GM04504 (cell line): ENCODE measurements around the gene UBXN7.
A peak's percentile ranks its signal among the peaks of the same experiment; 100 is the strongest.
"Not testable (repeated sequence)": the region's sequence is repeated elsewhere in the genome, so short reads cannot be mapped to it uniquely, and the experiment has no call there.

Experiments used
- DNase-seq: peaks from one replicate; pipeline ENCODE4 v3.0.0-alpha.2; 2012; ENCODE audit warnings: low read depth

Gene UBXN7

DNA sequence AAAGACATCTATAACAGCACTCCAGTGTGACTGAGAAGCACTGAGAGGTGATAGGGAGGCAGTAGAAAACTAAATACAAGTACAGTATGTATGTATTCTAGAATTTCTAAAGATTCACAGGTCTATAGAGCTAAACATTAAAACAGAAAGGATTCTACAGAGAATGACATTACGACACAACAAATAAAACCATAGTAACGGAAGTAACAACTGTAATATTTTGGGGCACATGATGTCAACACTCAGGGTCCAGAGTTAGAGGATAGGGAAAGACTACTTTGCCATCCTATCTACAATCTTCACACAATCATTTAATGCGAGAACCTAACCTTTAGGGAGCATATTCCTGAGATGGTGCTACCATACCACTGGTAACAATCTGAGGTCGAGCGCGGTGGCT is 13.6 kb downstream of the UBXN7 start:
- no peak for DNase-seq

DNA sequence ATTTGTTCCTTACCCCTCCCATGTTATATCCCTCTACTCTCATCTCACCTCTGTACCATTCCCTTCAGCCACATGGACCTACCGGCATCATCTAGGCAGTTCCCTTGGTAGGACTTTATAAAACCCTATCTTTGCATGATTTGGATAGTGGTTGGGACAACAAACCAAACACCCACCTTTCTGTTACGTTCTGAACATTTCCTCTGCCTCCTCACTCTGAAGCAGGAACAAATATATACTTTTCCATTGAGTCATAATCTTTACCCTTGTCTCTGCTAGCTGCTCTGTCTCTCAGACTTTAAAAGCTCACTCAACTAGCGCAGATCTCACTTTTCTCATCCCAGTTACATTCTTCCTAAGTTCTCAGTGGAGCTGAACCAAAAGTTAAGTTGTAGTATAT is 17.8 kb downstream of the UBXN7 start:
- DNase-seq = no peak

GRCh38 chr3:196412704-196413103 is 19.5 kb downstream of the UBXN7 start:
- no peak for DNase-seq

- DNase-seq = no peak
Measured at GRCh38 chr3:196409409-196409808, 22.8 kb downstream of the UBXN7 start.

DNA sequence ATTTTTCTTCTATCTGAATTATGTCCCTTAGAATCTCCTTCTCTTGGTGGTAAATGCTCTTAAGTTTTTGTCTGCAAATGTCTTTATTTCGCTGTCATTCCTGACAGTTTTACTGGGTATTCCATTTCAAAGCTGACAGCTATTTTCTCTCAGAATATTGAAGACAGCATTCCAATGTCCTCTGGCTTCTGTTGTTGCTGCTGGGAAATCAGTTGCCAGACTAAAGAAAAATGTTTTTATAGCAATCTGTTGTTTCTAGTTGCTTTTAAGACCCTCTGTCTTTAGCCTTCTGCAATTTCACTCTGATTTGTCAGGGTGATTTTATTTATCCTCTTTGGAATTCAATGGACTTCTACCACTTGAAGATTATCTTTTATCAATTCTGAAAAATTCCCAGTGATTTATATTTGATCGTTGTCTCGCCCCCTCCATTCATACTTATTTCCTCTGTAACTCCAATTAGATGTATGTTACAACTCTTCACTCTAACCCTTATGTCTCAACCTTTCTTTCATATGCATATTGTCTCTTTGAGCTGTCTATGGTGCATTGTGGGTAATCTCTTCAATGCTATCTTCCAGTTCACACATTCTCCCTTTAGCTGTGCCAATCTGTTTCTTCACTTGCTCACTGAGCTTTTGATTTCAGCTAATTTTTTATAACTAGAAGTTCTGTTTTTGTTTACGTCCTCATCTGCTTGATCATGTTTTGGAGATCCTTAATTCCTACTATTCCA is 23.5 kb downstream of the UBXN7 start:
- no peak for DNase-seq

DNA sequence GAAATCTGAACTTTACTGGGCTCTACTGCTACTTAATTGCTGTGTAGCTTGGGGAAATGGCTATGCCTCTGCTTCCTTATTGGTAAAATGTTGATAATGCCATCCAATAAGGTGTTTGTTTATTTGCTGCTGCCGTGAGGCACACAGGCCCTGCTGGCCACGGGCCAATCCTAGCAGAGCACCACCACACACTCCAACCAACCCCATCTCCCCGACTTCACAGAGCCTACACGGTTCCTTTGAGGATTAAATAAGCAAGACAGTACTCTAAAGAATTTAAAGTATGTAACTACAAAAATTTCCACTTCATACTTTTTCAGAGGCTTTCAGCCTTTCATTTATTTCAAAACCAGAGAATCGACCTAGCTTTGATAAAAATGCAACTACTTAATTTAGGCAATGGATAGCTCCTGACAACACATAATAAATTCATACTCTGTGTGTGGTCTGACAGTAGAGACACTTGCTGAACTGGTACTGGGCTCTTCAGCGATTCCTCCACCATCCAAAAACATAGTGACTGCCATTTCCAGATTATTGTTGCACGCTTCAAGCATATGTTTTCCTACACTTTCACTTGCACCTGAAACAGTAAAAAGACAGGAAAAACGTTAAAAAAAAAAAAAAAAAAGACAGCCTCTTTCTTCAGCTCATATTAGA is 25.3 kb downstream of the UBXN7 start:
- DNase-seq = peak; percentile 33

DNA sequence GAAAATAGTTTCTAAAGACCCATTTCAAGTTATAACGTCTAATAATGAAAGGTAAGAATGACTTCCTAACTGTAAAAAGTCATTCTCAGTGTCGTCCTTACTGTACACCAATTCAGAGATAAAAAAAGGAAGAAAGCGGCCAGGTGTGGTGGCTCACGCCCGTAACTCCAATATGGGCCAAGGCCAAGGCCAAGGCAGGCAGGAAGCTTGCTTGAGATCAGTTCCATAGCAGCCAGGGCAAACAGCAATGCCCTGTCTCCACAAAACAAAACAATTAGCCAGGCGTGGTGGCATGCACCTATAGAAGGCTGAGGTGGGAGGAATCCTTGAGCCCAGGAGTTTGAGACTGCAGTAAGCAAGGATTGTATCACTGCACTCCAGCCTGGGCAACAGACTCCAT is 31.9 kb downstream of the UBXN7 start:
- DNase-seq = no peak

DNA sequence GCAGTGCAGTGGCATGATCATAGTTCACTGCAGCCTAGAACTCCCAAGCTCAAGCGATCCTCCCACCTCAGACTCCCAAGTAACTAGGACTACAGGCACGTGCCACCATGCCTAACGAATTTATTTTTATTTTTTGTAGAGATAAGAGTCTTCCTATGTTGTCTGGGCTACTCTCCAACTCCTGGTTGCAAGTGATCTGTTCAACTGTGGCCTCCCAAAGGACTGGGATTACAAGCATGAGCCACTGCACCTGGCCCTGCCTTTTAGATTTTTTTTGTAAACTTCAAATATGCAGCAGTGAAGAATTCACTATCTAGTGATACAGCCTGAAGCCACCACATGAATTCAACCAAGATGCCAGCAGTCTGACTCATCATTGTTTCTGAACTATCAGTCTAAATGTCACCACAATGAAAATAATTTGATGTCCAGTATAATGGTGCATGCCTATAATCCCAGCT is 32.7 kb downstream of the UBXN7 start:
- peak; percentile 8 for DNase-seq

GRCh38 chr3:196398782-196399181 is 33.4 kb downstream of the UBXN7 start:
- no peak for DNase-seq

- DNase-seq = no peak
Measured at GRCh38 chr3:196397941-196398340, 34.3 kb downstream of the UBXN7 start.

DNA sequence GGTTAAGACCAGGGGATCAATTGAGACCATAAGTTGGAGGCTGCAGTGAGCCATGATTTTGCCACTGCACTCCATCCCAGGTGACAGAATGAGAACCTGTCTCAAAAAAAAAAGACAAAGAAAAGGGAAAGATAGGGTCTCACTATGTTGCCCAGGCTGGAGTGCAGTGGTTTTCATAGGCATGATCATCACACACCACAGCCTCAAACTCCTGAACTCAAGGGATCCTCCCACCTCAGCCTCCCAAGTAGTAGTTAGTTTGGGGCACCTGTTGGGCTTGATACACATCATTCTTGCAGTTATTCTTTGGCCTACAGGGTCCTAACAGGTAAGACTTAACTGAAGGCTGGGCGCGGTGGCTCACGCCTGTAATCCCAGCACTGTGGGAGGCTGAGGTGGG is 42.1 kb downstream of the UBXN7 start:
- DNase-seq = no peak

DNA sequence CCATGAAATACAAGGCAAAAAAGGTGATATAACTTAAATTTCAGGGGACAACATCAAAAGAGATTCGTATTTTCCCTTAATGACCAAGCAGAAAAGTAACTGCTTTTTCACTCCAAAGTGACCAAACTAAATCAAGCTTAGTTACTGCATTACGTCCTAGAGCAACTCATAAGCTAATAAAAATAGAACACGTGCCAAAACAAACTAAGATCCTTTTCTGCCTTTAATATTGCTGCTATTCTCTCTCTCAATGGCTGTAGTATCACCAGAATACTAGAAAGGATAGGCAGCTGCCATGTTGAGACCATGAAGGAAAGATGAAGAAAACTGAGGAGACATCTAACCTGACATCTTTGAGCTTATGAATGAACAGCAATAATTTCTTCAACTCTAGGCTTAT is 43.3 kb downstream of the UBXN7 start:
- no peak for DNase-seq

GRCh38 chr3:196387941-196388340 is 44.3 kb downstream of the UBXN7 start:
- DNase-seq = not testable (repeated sequence)

- DNase-seq = not testable (repeated sequence)
Measured at GRCh38 chr3:196386797-196387196, 45.4 kb downstream of the UBXN7 start.

GRCh38 chr3:196386034-196386433 is 46.2 kb downstream of the UBXN7 start:
- not testable (repeated sequence) for DNase-seq

DNA sequence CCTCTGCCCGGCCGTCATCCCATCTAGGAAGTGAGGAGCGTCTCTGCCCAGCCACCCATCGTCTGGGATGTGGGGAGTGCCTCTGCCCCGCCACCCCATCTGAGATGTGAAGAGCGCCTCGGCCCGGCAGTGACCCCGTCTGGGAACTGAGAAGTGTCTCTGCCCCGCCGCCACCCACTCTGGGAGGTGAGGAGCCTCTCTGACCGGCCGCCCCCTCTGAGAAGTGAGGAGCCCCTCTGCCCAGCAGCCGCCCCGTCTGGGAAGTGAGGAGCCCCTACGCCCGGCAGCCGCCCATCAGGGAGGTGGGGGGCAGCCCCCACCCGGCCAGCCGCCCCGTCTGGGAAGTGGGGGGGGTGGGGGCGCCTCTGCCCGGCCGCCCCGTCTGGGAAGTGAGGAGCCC is 46.8 kb downstream of the UBXN7 start:
- DNase-seq = not testable (repeated sequence)

GRCh38 chr3:196378146-196378841 is 53.9 kb downstream of the UBXN7 start:
- DNase-seq = no peak

- DNase-seq = no peak
Measured at GRCh38 chr3:196377321-196377720, 54.9 kb downstream of the UBXN7 start.

DNA sequence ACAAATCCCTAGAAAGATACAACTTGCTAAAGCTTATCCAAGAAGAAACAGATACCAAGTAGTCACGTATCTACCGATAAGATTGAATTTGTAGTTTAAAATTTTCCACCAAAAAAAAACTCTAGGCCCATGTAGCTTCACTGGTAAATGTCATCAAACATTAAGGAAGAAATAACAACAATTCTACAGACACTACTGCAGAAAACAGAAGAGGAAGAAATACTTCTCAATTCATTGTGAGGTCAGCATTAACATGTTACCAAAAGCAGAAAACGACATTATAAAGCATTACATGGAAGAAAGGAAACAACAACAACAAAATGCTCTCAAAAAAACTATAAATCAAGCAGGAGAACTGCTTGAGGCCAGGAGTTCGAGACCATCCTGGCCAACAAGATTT is 66.5 kb downstream of the UBXN7 start:
- no peak for DNase-seq

DNA sequence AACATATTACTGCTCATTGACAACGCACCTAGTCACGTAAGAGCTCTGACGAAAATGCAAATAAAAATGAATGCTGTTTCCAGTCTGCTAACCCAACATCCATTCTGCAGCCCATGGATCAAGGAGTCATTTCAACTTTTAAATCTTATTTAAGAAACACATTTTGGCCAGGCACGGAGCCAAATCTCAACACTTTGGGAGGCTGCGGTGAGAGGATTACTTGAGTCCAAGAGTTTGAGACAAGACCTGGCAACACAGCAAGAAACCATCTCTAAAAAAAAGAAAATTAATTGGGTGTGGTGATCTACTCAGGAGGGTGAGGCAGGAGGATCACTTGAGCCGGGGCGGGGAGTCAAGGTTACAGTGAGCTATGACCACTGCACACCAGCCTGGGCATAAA is 71.6 kb downstream of the UBXN7 start:
- DNase-seq = no peak

- not testable (repeated sequence) for DNase-seq
Measured at GRCh38 chr3:196358540-196358939, 73.7 kb downstream of the UBXN7 start.

- no peak for DNase-seq
Measured at GRCh38 chr3:196357905-196358304, 74.3 kb downstream of the UBXN7 start.

DNA sequence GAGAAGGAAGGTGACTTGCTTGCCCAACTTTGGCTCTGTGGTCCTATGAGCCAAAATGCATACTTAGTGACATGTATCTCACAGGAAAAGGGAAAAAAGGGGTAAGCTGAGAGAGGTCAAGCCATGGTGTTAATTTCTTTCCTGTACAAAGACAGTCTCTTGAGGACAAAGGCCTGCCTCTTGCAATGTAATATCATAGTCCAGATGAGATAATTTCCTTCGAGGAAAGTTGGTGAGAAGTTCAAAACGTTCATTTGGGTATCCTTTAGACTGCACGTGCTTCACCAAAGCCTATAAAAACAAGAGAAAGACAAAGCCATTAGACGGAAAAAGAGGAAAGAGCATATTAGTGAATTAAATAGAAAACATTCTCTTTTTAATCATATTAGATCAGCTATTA is 75.7 kb downstream of the UBXN7 start:
- no peak for DNase-seq
